Posterior vena cava (tissue), 2 donors: Measurements from ENCODE around the gene TBC1D22A. TPM values are rescaled to one million over a fixed set of nuclear protein-coding genes. Genes with fewer than 3 reads are reported as not detected.
"Not testable (repeated sequence)": the region's sequence is repeated elsewhere in the genome, so short reads cannot be mapped to it uniquely, and the experiment has no call there.

Experiments
- DNase-seq: peaks from one replicate; pipeline ENCODE4 v3.0.0-alpha.2; 2020; ENCODE audit warnings: low spot score
- intact Hi-C, 2 donors: fragments of 100-400 bp; cut with DNase I; formaldehyde crosslinking; loops; one replicate each; pipeline versions ENCODE4 v1.14.1 to v1.14.2; 2022 to 2023
- total RNA-seq, 2 donors: library from RNA; stranded (reverse); fragmentation: NEBNext Ultra II Directional; extraction: Animal tissue kit (Norgen Biotek cat#: 25700); gene quantifications; one replicate each; pipeline ENCODE4 v1.2.1, GENCODE V29; 2021
- donor health status: DM: yes; HTN: yes; CAD: no.
- donor health status: DM: yes; HTN: yes; CAD: no.

TBC1D22A gene
- total RNA-seq, 2 donors from 2014 or later, result 19.3 to 21.7 TPM

- peak; percentile 48 for DNase-seq
- intact Hi-C loops, result no loop called here
Observed at GRCh38 chr22:47047321-47048122, 285.1 kb downstream of the TBC1D22A start.

DNA sequence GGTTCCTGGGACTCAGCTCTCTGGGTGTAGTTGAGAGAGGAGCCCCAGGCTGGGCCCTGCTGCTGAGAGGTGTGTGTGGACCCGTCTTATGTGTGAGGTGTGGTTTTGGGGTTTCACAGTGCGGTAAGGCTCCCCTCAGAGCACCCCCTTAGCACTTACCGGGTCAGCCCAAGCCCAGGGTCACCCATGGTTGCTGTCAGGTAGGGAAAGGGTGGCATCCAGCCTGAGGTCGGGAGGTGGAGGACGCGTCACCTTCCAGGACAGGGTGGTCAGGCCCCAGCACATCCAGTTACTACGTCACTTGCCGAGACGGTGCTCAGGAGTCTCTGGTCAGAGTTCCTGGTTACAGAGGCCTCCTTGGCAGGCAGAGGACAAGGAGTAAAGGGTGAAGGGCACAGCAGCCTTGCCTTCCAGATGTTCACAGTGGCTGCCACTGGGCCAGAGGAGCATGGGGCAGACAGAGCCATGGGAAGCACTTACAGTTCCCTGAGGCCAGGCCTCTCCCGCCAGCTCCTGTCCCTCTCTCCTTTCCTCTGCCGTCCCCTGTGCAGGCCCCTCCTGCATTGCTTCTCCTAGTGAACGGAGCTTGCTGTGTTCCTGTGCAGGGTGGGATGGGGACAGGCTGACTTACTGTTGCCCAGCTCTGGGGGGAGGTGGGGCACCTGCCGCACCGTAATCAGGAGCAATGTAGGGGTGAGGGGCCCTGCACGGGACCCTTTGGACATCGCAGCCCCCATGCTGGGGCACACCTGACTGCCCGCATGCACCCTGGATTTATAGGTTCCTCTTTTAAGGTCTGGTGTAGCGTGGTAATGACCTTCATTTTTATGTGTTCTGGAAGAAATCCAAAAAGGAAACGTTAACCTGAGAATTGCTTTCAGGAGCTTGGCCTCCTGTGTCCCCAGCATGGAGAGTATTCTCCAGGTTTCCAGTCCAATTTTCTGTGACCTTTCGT, 285.9 kb downstream of the TBC1D22A start:
- intact Hi-C loops, result no loop called here
- DNase-seq, result peak; percentile 58

GRCh38 chr22:47049078-47049624, 286.7 kb downstream of the TBC1D22A start:
- intact Hi-C loops, result no loop called here
- peak; percentile 45 for DNase-seq

DNA sequence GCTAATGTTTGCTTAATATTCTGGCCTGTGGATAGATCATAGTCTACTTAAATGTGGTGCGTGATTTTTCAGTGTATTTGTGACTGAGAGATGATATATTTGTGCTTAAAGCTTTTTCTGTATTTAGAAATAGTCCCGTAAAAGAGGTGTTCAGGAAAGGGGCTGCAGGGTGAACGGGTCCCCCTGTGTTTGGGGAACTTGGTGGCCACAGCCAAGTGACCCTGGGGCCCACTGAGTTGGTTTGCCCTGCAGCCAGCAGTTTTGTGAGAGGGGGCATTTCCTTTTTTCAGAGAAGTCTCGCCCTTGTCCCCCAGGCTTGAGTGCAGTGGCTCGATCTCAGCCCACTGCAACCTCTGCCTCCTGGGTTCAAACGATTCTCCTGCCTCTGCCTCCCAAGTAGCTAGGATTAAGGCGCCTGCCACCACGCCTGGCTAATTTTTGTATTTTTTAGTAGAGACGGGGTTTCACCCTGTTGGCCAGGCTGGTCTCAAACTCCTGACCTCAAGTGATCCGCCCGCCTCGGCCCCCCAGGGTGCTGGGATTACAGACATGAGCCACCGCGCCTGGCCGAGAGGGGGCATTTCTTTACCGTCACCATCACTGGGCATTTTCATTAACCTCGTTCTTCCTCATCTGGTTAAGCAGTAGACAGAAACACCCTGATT, 287.4 kb downstream of the TBC1D22A start:
- intact Hi-C loops, result not testable (repeated sequence)
- DNase-seq, result peak; percentile 30

GRCh38 chr22:47050401-47051051, 288.1 kb downstream of the TBC1D22A start:
- intact Hi-C loops, result no loop called here
- peak; percentile 71 for DNase-seq

GRCh38 chr22:47051441-47052071, 289.1 kb downstream of the TBC1D22A start:
- DNase-seq, result peak; percentile 68

GRCh38 chr22:47052236-47053012, 290.0 kb downstream of the TBC1D22A start:
- intact Hi-C loops, result no loop called here
- DNase-seq, result no peak

More at GRCh38 chr22:47051441-47052071, 289.1 kb downstream of the TBC1D22A start:
- intact Hi-C loops, result no loop called here

DNA sequence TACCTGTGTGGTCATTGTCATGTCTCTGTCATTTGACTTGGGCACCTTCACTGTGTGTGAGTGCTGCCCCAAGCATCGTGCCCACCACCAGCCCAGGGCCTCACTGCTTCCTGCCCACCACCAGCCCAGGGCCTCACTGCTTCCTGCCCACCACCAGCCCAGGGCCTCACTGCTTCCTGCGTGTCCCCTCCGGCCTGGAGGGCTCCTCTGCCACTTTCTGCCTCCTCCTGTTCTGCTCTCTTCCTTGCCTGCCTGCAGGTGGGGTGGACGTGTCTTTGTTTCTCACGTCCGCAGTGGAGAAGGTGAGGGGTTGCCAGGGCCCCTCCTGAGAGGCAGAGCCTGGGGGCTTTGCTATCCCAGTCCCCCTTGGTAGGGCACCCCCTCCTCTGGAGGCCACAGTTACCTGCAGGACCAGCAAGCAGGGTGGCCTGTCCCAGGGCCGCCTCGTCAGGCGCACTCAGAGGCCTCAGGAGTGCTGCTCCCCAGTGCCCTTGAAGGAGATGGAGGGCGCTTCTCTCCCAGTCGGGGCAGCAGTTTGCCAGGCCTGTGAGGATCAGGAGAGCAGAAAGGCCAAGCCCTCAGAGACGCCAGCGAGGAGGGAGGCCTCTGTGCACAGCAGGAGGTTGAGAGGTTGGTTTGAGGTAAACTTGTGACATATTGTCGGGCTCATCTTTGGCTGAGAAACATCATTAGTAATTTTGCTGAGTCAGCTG, 290.7 kb downstream of the TBC1D22A start:
- DNase-seq, result no peak
- intact Hi-C loops, result no loop called here

GRCh38 chr22:47053726-47054141, 291.3 kb downstream of the TBC1D22A start:
- intact Hi-C loops, result no loop called here
- no peak for DNase-seq

DNA sequence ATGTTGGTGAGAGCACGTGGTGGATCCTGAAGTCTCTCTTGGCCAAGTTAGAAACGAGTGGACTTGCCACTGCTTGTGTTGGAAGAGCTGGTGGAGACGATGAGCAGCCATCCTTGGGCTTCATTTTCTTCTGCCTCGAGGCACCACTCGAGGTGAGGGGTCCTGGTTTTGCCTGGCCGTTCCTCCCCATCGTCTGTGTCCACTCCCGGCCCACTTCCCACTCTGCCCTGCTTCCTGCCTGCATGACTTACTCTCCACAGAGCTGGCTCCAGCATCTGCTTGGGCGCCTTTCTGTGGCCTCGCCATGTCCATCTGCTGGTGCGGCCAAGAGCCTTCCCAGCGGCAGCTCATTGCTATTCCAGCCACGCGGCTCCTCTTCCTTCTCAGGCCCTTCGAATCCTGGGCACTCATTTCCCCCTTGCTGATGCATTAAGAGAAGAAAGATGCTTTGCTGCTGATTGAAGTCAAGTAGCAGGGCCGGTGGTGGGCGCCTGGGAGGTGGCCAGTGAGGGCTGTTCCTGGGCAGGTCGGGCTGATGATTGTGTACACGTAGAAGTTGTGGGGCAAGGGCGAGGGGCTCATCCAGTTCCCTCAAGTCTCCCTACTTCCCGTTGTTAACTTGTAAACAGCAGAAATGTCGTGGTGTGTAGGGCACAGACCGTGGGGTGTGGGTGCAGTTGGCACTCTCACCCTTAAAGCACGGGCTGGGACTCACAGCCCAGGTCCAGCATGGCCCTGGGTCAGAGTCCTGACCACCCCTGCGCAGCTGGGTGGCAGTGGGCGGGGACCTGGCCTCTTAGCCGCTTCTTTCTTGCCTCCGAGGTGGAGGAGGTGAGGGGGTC, 292.0 kb downstream of the TBC1D22A start:
- peak; percentile 73 for DNase-seq
- intact Hi-C loops, result no loop called here

DNA sequence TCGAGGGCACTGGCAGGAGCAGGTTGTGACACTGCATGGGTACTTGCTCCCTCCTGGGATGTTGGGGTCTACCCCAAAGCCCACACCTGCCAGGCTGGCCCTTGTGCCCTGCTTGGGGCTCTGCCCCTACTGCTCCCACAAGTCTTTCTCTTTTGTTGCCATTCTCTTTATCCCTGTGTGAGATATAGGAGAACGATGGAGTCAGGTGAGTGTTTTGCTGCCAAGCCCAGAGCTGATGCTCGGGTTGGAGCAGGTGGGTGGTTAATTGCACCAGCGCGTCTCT, 292.6 kb downstream of the TBC1D22A start:
- intact Hi-C loops, result no loop called here
- DNase-seq, result no peak

- intact Hi-C loops, result no loop called here
- DNase-seq, result peak; percentile 23
Observed at GRCh38 chr22:47055461-47055860, 293.0 kb downstream of the TBC1D22A start.

GRCh38 chr22:47055921-47056320, 293.5 kb downstream of the TBC1D22A start:
- peak; percentile 61 for DNase-seq
- intact Hi-C loops, result no loop called here

- intact Hi-C loops, result no loop called here
- peak; percentile 41 for DNase-seq
Observed at GRCh38 chr22:47056361-47056760, 293.9 kb downstream of the TBC1D22A start.

GRCh38 chr22:47056776-47057470, 294.5 kb downstream of the TBC1D22A start:
- intact Hi-C loops, result no loop called here
- peak; percentile 56 for DNase-seq
